Measurements from ENCODE around the gene DPEP2. TPM values are rescaled to one million over a fixed set of nuclear protein-coding genes. Genes with fewer than 3 reads are reported as not detected.

DPEP2 gene
- total and polyA plus RNA-seq, 2 of the 13 experiments (the other 11 are each of a cell fraction or from before 2014, with no cell fraction given) = 0.18 TPM; not detected in 1

DNA sequence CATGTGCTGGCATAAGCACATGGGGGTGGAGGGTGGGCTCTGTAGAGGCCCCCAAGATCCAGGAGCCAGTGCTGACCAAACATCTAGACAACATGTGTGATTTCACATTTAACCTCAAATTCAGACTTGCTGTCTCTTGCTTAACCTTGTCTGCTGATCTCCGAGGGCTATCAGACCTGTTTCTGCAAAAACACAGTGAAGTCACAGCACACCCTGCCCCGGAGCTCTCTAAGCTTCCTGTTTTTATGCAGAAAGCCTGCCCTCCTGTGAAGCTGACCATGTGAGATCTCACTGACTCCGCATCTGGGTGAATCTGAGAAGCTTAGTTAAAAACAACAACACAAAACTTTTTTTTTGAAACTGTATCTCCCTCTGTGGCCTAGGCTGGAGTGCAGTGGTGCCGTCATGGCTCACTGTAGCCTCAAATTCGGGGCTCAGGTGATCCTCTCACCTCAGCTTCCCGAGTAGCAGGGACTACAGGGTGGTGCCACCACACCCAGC lies 6.6 kb upstream of the DPEP2 start (continued):
- no peak for TF ChIP-seq MED8 (CRISPR knock-in tag; IDR thresholded peaks at IDR 0.05; ENCODE audit: insufficient replicate concordance)
- TF ChIP-seq, protein P1, sequence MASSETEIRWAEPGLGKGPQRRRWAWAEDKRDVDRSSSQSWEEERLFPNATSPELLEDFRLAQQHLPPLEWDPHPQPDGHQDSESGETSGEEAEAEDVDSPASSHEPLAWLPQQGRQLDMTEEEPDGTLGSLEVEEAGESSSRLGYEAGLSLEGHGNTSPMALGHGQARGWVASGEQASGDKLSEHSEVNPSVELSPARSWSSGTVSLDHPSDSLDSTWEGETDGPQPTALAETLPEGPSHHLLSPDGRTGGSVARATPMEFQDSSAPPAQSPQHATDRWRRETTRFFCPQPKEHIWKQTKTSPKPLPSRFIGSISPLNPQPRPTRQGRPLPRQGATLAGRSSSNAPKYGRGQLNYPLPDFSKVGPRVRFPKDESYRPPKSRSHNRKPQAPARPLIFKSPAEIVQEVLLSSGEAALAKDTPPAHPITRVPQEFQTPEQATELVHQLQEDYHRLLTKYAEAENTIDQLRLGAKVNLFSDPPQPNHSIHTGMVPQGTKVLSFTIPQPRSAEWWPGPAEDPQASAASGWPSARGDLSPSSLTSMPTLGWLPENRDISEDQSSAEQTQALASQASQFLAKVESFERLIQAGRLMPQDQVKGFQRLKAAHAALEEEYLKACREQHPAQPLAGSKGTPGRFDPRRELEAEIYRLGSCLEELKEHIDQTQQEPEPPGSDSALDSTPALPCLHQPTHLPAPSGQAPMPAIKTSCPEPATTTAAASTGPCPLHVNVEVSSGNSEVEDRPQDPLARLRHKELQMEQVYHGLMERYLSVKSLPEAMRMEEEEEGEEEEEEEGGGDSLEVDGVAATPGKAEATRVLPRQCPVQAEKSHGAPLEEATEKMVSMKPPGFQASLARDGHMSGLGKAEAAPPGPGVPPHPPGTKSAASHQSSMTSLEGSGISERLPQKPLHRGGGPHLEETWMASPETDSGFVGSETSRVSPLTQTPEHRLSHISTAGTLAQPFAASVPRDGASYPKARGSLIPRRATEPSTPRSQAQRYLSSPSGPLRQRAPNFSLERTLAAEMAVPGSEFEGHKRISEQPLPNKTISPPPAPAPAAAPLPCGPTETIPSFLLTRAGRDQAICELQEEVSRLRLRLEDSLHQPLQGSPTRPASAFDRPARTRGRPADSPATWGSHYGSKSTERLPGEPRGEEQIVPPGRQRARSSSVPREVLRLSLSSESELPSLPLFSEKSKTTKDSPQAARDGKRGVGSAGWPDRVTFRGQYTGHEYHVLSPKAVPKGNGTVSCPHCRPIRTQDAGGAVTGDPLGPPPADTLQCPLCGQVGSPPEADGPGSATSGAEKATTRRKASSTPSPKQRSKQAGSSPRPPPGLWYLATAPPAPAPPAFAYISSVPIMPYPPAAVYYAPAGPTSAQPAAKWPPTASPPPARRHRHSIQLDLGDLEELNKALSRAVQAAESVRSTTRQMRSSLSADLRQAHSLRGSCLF (CRISPR knock-in tag; IDR thresholded peaks at IDR 0.05; ENCODE audit: borderline replicate concordance) = no peak
- TF ChIP-seq ZNF768 (CRISPR knock-in tag; IDR thresholded peaks at IDR 0.05) = no peak
- TF ChIP-seq BCL6 (CRISPR knock-in tag; IDR thresholded peaks at IDR 0.05) = no peak
- no peak for TF ChIP-seq ZNF773 (CRISPR knock-in tag; IDR thresholded peaks at IDR 0.05; ENCODE audit: borderline replicate concordance)
- TF ChIP-seq, protein P2, sequence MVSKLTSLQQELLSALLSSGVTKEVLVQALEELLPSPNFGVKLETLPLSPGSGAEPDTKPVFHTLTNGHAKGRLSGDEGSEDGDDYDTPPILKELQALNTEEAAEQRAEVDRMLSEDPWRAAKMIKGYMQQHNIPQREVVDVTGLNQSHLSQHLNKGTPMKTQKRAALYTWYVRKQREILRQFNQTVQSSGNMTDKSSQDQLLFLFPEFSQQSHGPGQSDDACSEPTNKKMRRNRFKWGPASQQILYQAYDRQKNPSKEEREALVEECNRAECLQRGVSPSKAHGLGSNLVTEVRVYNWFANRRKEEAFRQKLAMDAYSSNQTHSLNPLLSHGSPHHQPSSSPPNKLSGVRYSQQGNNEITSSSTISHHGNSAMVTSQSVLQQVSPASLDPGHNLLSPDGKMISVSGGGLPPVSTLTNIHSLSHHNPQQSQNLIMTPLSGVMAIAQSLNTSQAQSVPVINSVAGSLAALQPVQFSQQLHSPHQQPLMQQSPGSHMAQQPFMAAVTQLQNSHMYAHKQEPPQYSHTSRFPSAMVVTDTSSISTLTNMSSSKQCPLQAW (CRISPR knock-in tag; IDR thresholded peaks at IDR 0.05) = 0 out of 2 replicates have a peak, but pooled peaks have one; percentile 23
- no peak for TF ChIP-seq KAT2B (IDR thresholded peaks at IDR 0.05; ENCODE audit: borderline replicate concordance, low read depth, low read length)
- no peak for TF ChIP-seq ELF3 (CRISPR knock-in tag; IDR thresholded peaks at IDR 0.05)
- no peak for TF ChIP-seq NR2F2 (IDR thresholded peaks at IDR 0.05; ENCODE audit: borderline replicate concordance, low read depth)
- TF ChIP-seq ZNF737 (CRISPR knock-in tag; IDR thresholded peaks at IDR 0.05; ENCODE audit: borderline replicate concordance) = no peak

Measured in HepG2 (cell line).